Naive B cell (primary cell): ENCODE data around the gene HSD3B7. TPM values are rescaled to one million over a fixed set of nuclear protein-coding genes. Genes with fewer than 3 reads are reported as not detected.

ENCODE experiments used
- ATAC-seq, 2 donors: fragments of 150-1000 bp; cut with Tn5 transposase; 2 replicates each; pipeline ENCODE4 v1.10.0; 2021; ENCODE audit warnings: low read depth in 2 of 2, mild to moderate bottlenecking in 2 of 2, moderate library complexity in 2 of 2
- DNase-seq: peaks from one replicate; pipeline ENCODE4 v3.0.0; 2022
- H3K27ac Mint-ChIP-seq, 6 donors: one replicate each; pipeline ENCODE4 v1.8.0; 2020 to 2022; ENCODE audit warnings: mild to moderate bottlenecking in 6 of 6, mixed read lengths in 6 of 6, moderate library complexity in 5 of 6, inconsistent platforms in 2 of 6
- H3K27me3 Mint-ChIP-seq, 3 donors: one replicate each; pipeline ENCODE4 v1.8.0; 2021 to 2022; ENCODE audit warnings: mixed read lengths in 3 of 3, mild to moderate bottlenecking in 1 of 3
- H3K36me3 Mint-ChIP-seq, 2 donors: one replicate each; pipeline ENCODE4 v1.8.0; 2020 to 2022; ENCODE audit warnings: mixed read lengths in 2 of 2, inconsistent platforms in 1 of 2, mild to moderate bottlenecking in 1 of 2
- H3K4me1 Mint-ChIP-seq, 3 donors: one replicate each; pipeline ENCODE4 v1.8.0; 2020 to 2022; ENCODE audit warnings: mixed read lengths in 3 of 3, inconsistent platforms in 1 of 3, mild to moderate bottlenecking in 1 of 3, moderate library complexity in 1 of 3
- H3K4me3 Mint-ChIP-seq, 8 donors: one replicate each; pipeline ENCODE4 v1.8.0; 2020 to 2022; ENCODE audit warnings: mild to moderate bottlenecking in 8 of 8, mixed read lengths in 8 of 8, moderate library complexity in 8 of 8, inconsistent platforms in 2 of 8
- H3K9me3 Mint-ChIP-seq, 7 donors: one replicate each; pipeline ENCODE4 v1.8.0; 2020 to 2022; ENCODE audit warnings: mixed read lengths in 7 of 7, mild to moderate bottlenecking in 5 of 7, inconsistent platforms in 2 of 7, moderate library complexity in 1 of 7
- polyA plus RNA-seq, 6 donors: library from polyadenylated mRNA; unstranded; fragments of 300-500 nt; fragmentation: Illumina TruSeq; gene quantifications; one replicate each; pipeline ENCODE4 v1.2.3, GENCODE V29; 2021; ENCODE audit warnings: low read depth in 6 of 6

The HSD3B7 gene
- polyA plus RNA-seq, 6 donors from 2014 or later: not detected

DNA sequence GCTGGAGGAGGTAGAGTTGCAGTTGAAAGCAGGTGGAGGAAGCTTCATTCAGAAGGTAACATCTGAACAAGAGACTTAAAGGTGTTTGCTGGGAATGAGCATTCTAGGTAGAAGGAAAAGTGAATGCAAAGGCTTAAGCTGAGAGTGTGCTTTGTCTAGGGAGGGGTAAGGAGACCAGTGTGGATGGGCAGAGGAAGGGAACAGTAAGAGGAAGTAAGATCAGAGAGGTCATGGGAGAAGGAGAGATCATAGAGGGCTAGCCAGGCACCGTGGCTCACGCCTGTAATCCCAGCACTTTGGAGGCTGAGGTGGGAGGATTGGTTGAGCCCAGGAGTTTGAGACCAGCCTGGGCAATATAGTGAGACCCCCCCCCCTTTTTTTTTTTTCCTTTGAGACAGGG is 51.7 kb downstream of the HSD3B7 start:
- Mint-ChIP-seq H3K4me3 (peak overlapping the region in 3 of 8 donors; percentile 12 to 96 (median 76)), H3K4me1 (peaks cover 26 to 43% (median 29%) of the 10 kb centered on the region in 3 donors), H3K36me3 (peaks cover 3 to 30% of the 10 kb centered on the region in 2 donors), H3K9me3 (no peaks in the 10 kb centered on the region), H3K27me3 (no peaks in the 10 kb centered on the region), H3K27ac (peak overlapping the region in 2 of 6 donors; percentile 47 to 64)
- no peak for ATAC-seq
- DNase-seq: no peak

Other genes starting within 250 kb of the HSD3B7 start
- 10 to 100 TPM; 24.7 to 43.9 (median 29.8) TPM for gene PHKG2, start 236.8 kb upstream of the HSD3B7 start, polyA plus RNA-seq
- gene CFAP119, start 223.1 kb upstream of the HSD3B7 start, polyA plus RNA-seq: under 1 TPM; 0.16 to 0.88 (median 0.62) TPM
- gene RNF40, start 222.9 kb upstream of the HSD3B7 start, polyA plus RNA-seq: 10 to 100 TPM; 15.0 to 51.6 (median 28.8) TPM
- 1 to 10 TPM in 1 of 6 donors, under 1 TPM in 4, not detected in 1; 0.23 to 1.4 (median 0.45) TPM for gene ZNF629, start 198.0 kb upstream of the HSD3B7 start, polyA plus RNA-seq
- 10 to 100 TPM; 29.4 to 40.3 (median 33.1) TPM for gene BCL7C, start 91.1 kb upstream of the HSD3B7 start, polyA plus RNA-seq
- under 1 TPM in 3 of 6 donors, not detected in 3; 0.40 to 0.67 (median 0.47) TPM for gene CTF1, start 88.6 kb upstream of the HSD3B7 start, polyA plus RNA-seq
- under 1 TPM in 4 of 6 donors, not detected in 2; 0.21 to 0.48 (median 0.27) TPM for gene FBXL19, start 61.6 kb upstream of the HSD3B7 start, polyA plus RNA-seq
- gene ORAI3, start 36.1 kb upstream of the HSD3B7 start, polyA plus RNA-seq: 10 to 100 TPM; 65.8 to 83.4 (median 78.3) TPM
- gene SETD1A, start 27.5 kb upstream of the HSD3B7 start, polyA plus RNA-seq: 1 to 10 TPM in 2 of 6 donors, under 1 TPM in 3, not detected in 1; 0.69 to 2.8 (median 0.85) TPM
- gene STX1B, start 25.4 kb downstream of the HSD3B7 start, polyA plus RNA-seq: not detected
- 10 to 100 TPM; 17.4 to 37.1 (median 28.6) TPM for gene STX4, start 48.4 kb downstream of the HSD3B7 start, polyA plus RNA-seq
- 1 to 10 TPM; 3.8 to 7.5 (median 5.9) TPM for gene ZNF668, start 89.0 kb downstream of the HSD3B7 start, polyA plus RNA-seq
- gene ZNF646, start 89.2 kb downstream of the HSD3B7 start, polyA plus RNA-seq: 10 to 100 TPM in 1 of 6 donors, 1 to 10 TPM in 5; 3.6 to 13.5 (median 6.1) TPM
- under 1 TPM in 4 of 6 donors, not detected in 2; 0.19 to 0.77 (median 0.50) TPM for gene PRSS53, start 103.7 kb downstream of the HSD3B7 start, polyA plus RNA-seq
- gene VKORC1, start 109.6 kb downstream of the HSD3B7 start, polyA plus RNA-seq: 10 to 100 TPM; 61.9 to 77.4 (median 66.6) TPM
- gene BCKDK, start 123.2 kb downstream of the HSD3B7 start, polyA plus RNA-seq: 10 to 100 TPM; 23.1 to 41.2 (median 27.3) TPM
- gene KAT8, start 132.5 kb downstream of the HSD3B7 start, polyA plus RNA-seq: 10 to 100 TPM; 39.0 to 68.1 (median 51.6) TPM
- gene PRSS8, start 150.5 kb downstream of the HSD3B7 start, polyA plus RNA-seq: under 1 TPM in 1 of 6 donors, not detected in 5; 0.40 TPM
- under 1 TPM in 4 of 6 donors, not detected in 2; 0.40 to 0.85 (median 0.64) TPM for gene PRSS36, start 164.9 kb downstream of the HSD3B7 start, polyA plus RNA-seq
- gene FUS, start 194.9 kb downstream of the HSD3B7 start, polyA plus RNA-seq: 100 to 1,000 TPM in 5 of 6 donors, 10 to 100 TPM in 1; 79.0 to 177 (median 145) TPM
- 10 to 100 TPM; 48.8 to 79.2 (median 68.8) TPM for gene PYCARD, start 217.6 kb downstream of the HSD3B7 start, polyA plus RNA-seq
- not detected for gene TRIM72, start 228.9 kb downstream of the HSD3B7 start, polyA plus RNA-seq
- gene PYDC1, start 231.9 kb downstream of the HSD3B7 start, polyA plus RNA-seq: not detected